Adrenal gland (tissue), 12 donors: ENCODE results near the gene RIMOC1. TPM values are rescaled to one million over a fixed set of nuclear protein-coding genes. Genes with fewer than 3 reads are reported as not detected.

ENCODE experiments used
- DNase-seq, 7 donors: peaks; one replicate each; pipeline ENCODE4 v3.0.0-alpha.2; 2019 to 2020
- H3K27ac ChIP-seq, 5 donors: fragments of 200-600 bp; sonication (generic) in 4 of 5; 1 replicate in 3 of 5; 2 replicates in 2 of 5; pipeline versions ENCODE4 v1.5.1 to v1.8.0; 2016 to 2020; ENCODE audit warnings: mild to moderate bottlenecking in 1 of 5
- H3K27me3 ChIP-seq: fragments of 200-600 bp; 2 replicates; pipeline ENCODE4 v1.8.0; 2021
- H3K36me3 ChIP-seq, 2 donors: fragments of 200-600 bp; replicated peaks in 1 of 2; 1 replicate in 1 of 2; 2 replicates in 1 of 2; pipeline versions ENCODE4 v1.5.1 to v1.8.0; 2018 to 2022
- H3K4me1 ChIP-seq, 2 donors: fragments of 200-600 bp; replicated peaks in 1 of 2; 1 replicate in 1 of 2; 2 replicates in 1 of 2; pipeline versions ENCODE4 v1.5.1 to v1.8.0; 2018 to 2021
- H3K4me3 ChIP-seq, 4 donors: fragments of 200-600 bp; sonication (generic) in 3 of 4; one replicate each; pipeline ENCODE4 v1.5.1; 2016 to 2018
- H3K9me3 ChIP-seq, 3 donors: fragments of 200-600 bp; sonication (generic) in 1 of 3; replicated peaks in 1 of 3; 1 replicate in 2 of 3; 2 replicates in 1 of 3; pipeline versions ENCODE4 v1.5.1 to v1.8.0; 2016 to 2021
- POLR2A ChIP-seq, 2 donors: fragments of 450-650 bp; IDR thresholded peaks; one replicate each; pipeline ENCODE4 v1.6.1; 2017; ENCODE audit warnings: antibody characterized with exemption in 2 of 2, mild to moderate bottlenecking in 2 of 2, moderate library complexity in 1 of 2
- WGBS, 4 donors: extraction: QIAGEN DNeasy Blood & Tissue Kit in 2 of 4; methylation state at CpG; one replicate each; pipeline versions ENCODE4 v1.1.5 to v1.1.7; 2013 to 2017; 5-methylcytosine and 5-hydroxymethylcytosine counted together
- intact Hi-C, 2 donors: fragments of 100-400 bp; cut with DNase I; formaldehyde crosslinking; loops; one replicate each; pipeline versions ENCODE4 v1.14.1 to v1.15.0; 2022 to 2023
- polyA plus RNA-seq, 3 donors: library from polyadenylated mRNA; stranded (reverse); fragments of 200-250 nt in 2 of 3; fragments of 350-450 nt in 1 of 3; fragmentation: Illumina TruSeq in 1 of 3; extraction: RNeasy Lipid Tissue Mini Kit (QIAGEN cat#74804) in 1 of 3; gene quantifications; one replicate each; pipeline ENCODE4 v1.2.3, GENCODE V29; 2013 to 2014
- total RNA-seq, 9 donors: library from RNA; depleted of rRNA in 4 of 9; stranded (reverse); fragments of >200 nt in 4 of 9; fragments of 120-200 nt in 1 of 9; fragmentation: NEBNext Ultra II Directional in 1 of 9; extraction: Animal tissue kit (Norgen Biotek cat#: 25700) in 1 of 9; gene quantifications; one replicate each; pipeline versions ENCODE4 v1.1.0 to v1.2.4, GENCODE V29; 2013 to 2023
- TF ChIP-seq, protein P1 (sequence below), 6 experiments: fragments of 450-650 bp in 4 of 6; fragments of 200-600 bp in 2 of 6; sonication (generic) in 1 of 6; IDR thresholded peaks; 1 replicate in 5 of 6; 2 replicates in 1 of 6; pipeline versions ENCODE4 v1.5.1 to v1.8.0; 2016 to 2021; ENCODE audit warnings: antibody characterized with exemption in 6 of 6, mild to moderate bottlenecking in 2 of 6, moderate library complexity in 1 of 6
- donor health status: healthy with polysubstance abuse.
- donor health status: Bipolar disorder and iron deficiency.
- donor health status: DM: yes; HTN: yes; CAD: no.
- donor health status: DM: no; HTN: no; CAD: no.
- donor health status: DM: no; HTN: no; CAD: no.
- donor health status: DM: yes; HTN: yes; CAD: no.

RIMOC1 gene
- total and polyA plus RNA-seq, 12 donors, result 4.2 to 33.3 (median 16.6) TPM

DNA sequence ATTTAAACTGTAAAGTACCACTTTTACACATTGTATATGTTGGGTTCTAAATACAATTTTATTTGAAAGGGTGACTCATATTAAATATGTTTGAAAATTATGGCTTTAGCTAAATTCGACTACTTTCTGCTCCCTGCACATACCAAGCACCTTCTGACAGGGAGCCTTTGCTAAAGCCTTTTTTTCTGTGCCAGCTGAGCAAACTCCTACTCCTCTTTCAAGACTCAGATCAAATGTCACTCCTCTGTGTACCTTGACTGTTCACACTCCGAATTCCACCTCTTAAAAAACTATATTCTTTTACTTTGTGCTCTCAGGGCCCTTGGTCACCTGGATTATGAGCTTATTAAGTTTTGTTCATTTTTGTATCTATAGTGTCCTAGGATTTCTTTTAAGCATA, 27.5 kb upstream of the RIMOC1 start:
- no peak for DNase-seq
- TF ChIP-seq, protein P1, sequence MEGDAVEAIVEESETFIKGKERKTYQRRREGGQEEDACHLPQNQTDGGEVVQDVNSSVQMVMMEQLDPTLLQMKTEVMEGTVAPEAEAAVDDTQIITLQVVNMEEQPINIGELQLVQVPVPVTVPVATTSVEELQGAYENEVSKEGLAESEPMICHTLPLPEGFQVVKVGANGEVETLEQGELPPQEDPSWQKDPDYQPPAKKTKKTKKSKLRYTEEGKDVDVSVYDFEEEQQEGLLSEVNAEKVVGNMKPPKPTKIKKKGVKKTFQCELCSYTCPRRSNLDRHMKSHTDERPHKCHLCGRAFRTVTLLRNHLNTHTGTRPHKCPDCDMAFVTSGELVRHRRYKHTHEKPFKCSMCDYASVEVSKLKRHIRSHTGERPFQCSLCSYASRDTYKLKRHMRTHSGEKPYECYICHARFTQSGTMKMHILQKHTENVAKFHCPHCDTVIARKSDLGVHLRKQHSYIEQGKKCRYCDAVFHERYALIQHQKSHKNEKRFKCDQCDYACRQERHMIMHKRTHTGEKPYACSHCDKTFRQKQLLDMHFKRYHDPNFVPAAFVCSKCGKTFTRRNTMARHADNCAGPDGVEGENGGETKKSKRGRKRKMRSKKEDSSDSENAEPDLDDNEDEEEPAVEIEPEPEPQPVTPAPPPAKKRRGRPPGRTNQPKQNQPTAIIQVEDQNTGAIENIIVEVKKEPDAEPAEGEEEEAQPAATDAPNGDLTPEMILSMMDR (IDR thresholded peaks at IDR 0.05), result no peak
- no peak for TF ChIP-seq POLR2A (IDR thresholded peaks at IDR 0.05)
- Histone ChIP-seq H3K27ac (no peak overlapping the region), H3K36me3 (no peaks in the 10 kb centered on the region), H3K27me3 (no peaks in the 10 kb centered on the region), H3K4me1 (no peaks in the 10 kb centered on the region), H3K4me3 (no peak overlapping the region), H3K9me3 (no peaks in the 10 kb centered on the region)
- WGBS, 4 donors, result 66 to 76% (median 67%) methylated on average over 2 of the region's 2 CpGs
- intact Hi-C loops, result no loop called here

DNA sequence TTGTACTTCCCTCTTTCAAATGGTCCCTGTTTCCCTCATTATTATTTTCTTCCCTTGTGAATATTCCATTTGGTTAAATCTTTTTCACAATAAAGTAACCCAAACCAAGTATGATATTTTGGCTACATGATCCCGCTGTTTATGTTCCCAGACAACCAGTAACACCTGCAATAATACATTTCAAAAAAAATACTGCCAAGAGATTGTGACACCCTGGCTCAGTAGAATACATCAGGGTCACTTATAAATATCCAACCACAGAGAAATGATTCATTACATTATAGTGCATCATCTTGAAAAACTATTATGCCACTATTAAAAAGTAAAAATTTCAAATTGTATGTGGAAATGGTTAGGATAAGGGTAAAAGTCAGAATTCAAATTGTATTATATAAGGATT, 26.7 kb upstream of the RIMOC1 start:
- intact Hi-C loops, result no loop called here
- 94 to 100% (median 96%) methylated on average over 1 of the region's 1 CpG for WGBS, 4 donors
- H3K9me3 ChIP-seq, result no peaks in the 10 kb centered on the region
- no peaks in the 10 kb centered on the region for H3K4me1 ChIP-seq
- H3K27me3 ChIP-seq, result no peaks in the 10 kb centered on the region
- H3K4me3 ChIP-seq, result no peak overlapping the region
- H3K27ac ChIP-seq, result no peak overlapping the region
- no peak for TF ChIP-seq POLR2A (IDR thresholded peaks at IDR 0.05)
- TF ChIP-seq, protein P1 (IDR thresholded peaks at IDR 0.05), result no peak
- no peaks in the 10 kb centered on the region for H3K36me3 ChIP-seq
- DNase-seq, result no peak

DNA sequence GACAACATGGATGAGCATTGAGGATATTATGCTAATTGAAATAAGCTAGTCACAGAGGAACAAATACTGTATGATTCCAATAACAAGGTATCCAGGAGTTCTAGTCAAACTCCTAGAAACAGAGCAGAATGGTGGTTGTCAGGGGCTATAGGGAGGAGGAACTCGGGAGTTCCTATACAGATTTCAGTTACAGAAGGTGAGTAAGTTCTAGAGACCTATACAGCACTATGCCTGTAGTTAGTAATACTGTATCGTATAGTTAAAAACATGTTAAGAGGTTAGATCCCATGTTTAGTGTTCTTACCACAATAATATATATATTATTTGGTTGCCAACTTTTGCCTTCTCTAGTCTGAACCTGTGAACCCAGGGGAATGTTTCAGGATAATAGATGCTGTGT, 26.0 kb upstream of the RIMOC1 start:
- H3K4me1 ChIP-seq, result no peaks in the 10 kb centered on the region
- no peaks in the 10 kb centered on the region for H3K27me3 ChIP-seq
- intact Hi-C loops, result no loop called here
- no peak for TF ChIP-seq POLR2A (IDR thresholded peaks at IDR 0.05)
- TF ChIP-seq, protein P1 (IDR thresholded peaks at IDR 0.05), result no peak
- no peaks in the 10 kb centered on the region for H3K36me3 ChIP-seq
- no peaks in the 10 kb centered on the region for H3K9me3 ChIP-seq
- DNase-seq, result no peak
- H3K4me3 ChIP-seq, result no peak overlapping the region
- no peak overlapping the region for H3K27ac ChIP-seq
- 64 to 79% (median 75%) methylated on average over 2 of the region's 2 CpGs for WGBS, 4 donors

DNA sequence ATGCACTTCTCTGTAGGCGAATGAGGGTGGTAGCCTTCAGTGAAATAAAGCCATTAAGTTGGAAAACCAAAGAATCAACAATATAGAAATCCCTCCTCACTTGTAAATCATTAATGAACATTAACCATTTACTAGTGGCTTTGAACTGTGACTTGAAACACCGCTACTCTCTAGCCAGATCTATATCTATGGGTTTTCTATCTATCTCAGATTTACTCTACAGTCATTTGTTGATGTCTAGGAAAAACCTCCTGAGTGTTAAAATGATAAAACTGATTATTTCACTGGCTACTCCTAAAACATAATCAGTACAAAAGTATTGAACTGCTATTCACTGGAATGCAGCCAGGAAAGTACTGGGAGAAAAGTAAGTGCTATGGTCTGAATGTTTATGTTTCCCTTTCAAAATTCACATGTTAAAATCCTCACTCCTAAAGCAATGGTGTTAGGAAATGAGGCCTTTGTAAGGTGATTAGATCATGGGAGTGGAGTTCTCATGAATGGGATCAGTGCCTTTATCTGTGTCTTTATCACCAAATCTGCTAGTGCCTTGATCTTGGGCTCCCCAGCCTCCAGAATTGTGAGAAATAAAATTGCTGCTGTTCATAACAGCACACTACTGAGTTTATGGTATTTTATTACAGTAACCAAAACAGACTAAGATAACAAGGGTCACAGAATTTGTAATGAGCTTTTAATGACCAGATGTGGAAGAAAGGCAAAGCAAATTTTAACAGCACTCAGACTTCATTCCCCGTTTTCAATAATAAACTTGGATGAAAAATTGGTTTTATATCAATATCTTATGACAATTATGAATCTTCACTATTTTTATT, 25.3 kb upstream of the RIMOC1 start:
- 90 to 93% (median 91%) methylated on average over 3 of the region's 3 CpGs for WGBS, 4 donors
- intact Hi-C loops, result no loop called here
- H3K27me3 ChIP-seq, result no peaks in the 10 kb centered on the region
- H3K9me3 ChIP-seq, result no peaks in the 10 kb centered on the region
- no peak overlapping the region for H3K4me3 ChIP-seq
- no peak overlapping the region for H3K27ac ChIP-seq
- no peaks in the 10 kb centered on the region for H3K36me3 ChIP-seq
- no peaks in the 10 kb centered on the region for H3K4me1 ChIP-seq
- TF ChIP-seq, protein P1 (IDR thresholded peaks at IDR 0.05), result no peak
- TF ChIP-seq POLR2A (IDR thresholded peaks at IDR 0.05), result no peak
- DNase-seq, result no peak
